Sigmoid colon (tissue), 7 donors: ENCODE results near the gene GPR160. TPM values are rescaled to one million over a fixed set of nuclear protein-coding genes. Genes with fewer than 3 reads are reported as not detected.

Experiments used
- DNase-seq: peaks from one replicate; pipeline ENCODE4 v3.0.0-alpha.2; 2019
- H3K27ac ChIP-seq, 4 donors: fragments of 200-600 bp; sonication (generic); one replicate each; pipeline ENCODE4 v1.5.1; 2016 to 2019; ENCODE audit warnings: mild to moderate bottlenecking in 1 of 4
- H3K27me3 ChIP-seq, 3 donors: fragments of 200-600 bp; sonication (generic); one replicate each; pipeline ENCODE4 v1.5.1; 2019; ENCODE audit warnings: mild to moderate bottlenecking in 1 of 3
- H3K36me3 ChIP-seq, 4 donors: fragments of 200-600 bp; sonication (generic); one replicate each; pipeline ENCODE4 v1.5.1; 2016 to 2019
- H3K4me1 ChIP-seq, 4 donors: fragments of 200-600 bp; sonication (generic); one replicate each; pipeline ENCODE4 v1.5.1; 2017 to 2019
- H3K4me3 ChIP-seq, 4 donors: fragments of 200-600 bp; sonication (generic); one replicate each; pipeline ENCODE4 v1.5.1; 2017 to 2019; ENCODE audit warnings: mild to moderate bottlenecking in 2 of 4, moderate library complexity in 1 of 4
- H3K9me3 ChIP-seq, 4 donors: fragments of 200-600 bp in 3 of 4; sonication (generic) in 3 of 4; one replicate each; pipeline versions ENCODE4 v1.5.1 to v1.6.1; 2013 to 2019
- CTCF ChIP-seq, 4 experiments: fragments of 450-650 bp in 3 of 4; fragments of 200-600 bp in 1 of 4; IDR thresholded peaks; one replicate each; pipeline ENCODE4 v1.5.1; 2016 to 2019; ENCODE audit warnings: antibody characterized with exemption in 4 of 4, mild to moderate bottlenecking in 3 of 4, moderate library complexity in 2 of 4
- EP300 ChIP-seq, 4 donors: sonication (generic); formaldehyde crosslinking; IDR thresholded peaks; one replicate each; pipeline ENCODE4 v1.6.1; 2017; ENCODE audit warnings: antibody characterized with exemption in 4 of 4
- POLR2A ChIP-seq, 2 donors: fragments of 450-650 bp; IDR thresholded peaks; one replicate each; pipeline ENCODE4 v1.6.1; 2016; ENCODE audit warnings: antibody characterized with exemption in 2 of 2, mild to moderate bottlenecking in 2 of 2, moderate library complexity in 2 of 2
- POLR2AphosphoS5 ChIP-seq, 4 donors: sonication (generic); formaldehyde crosslinking; IDR thresholded peaks; one replicate each; pipeline ENCODE4 v1.6.1; 2017; ENCODE audit warnings: antibody characterized with exemption in 4 of 4
- WGBS, 2 donors: extraction: QIAGEN DNeasy Blood & Tissue Kit; methylation state at CpG; one replicate each; pipeline ENCODE4 v1.1.7; 2013; 5-methylcytosine and 5-hydroxymethylcytosine counted together
- intact Hi-C: fragments of 100-400 bp; cut with DNase I; formaldehyde crosslinking; loops from one replicate; pipeline ENCODE4 v1.15.1; 2023
- polyA plus RNA-seq, 3 donors: library from polyadenylated mRNA; stranded (reverse); fragments of 200-250 nt; gene quantifications; one replicate each; pipeline ENCODE4 v1.2.3, GENCODE V29; 2013
- total RNA-seq, 4 donors: library from RNA; depleted of rRNA; stranded (reverse); fragments of >200 nt; gene quantifications; one replicate each; pipeline ENCODE4 v1.1.0, GENCODE V29; 2016
- donor health status: healthy with polysubstance abuse.
- donor health status: Bipolar disorder and iron deficiency.
- donor health status: healthy.

The GPR160 gene
- total and polyA plus RNA-seq, 7 donors: 0.16 to 93.7 (median 14.9) TPM; not detected in 1

- H3K9me3 ChIP-seq: no peaks in the 10 kb centered on the region
- intact Hi-C loops: loop anchor here (10.0 kb wide), 1 partner anchor 296 kb away; no protein-coding TSS in a partner anchor
- H3K4me1 ChIP-seq: no peaks in the 10 kb centered on the region
- DNase-seq: no peak
- peaks cover 0 to 87% (median 6%) of the 10 kb centered on the region in 4 donors for H3K36me3 ChIP-seq
- no peaks in the 10 kb centered on the region for H3K27me3 ChIP-seq
- no peak for TF ChIP-seq POLR2AphosphoS5 (IDR thresholded peaks at IDR 0.05)
- TF ChIP-seq EP300 (IDR thresholded peaks at IDR 0.05): no peak
- TF ChIP-seq CTCF (IDR thresholded peaks at IDR 0.05): no peak
- TF ChIP-seq POLR2A (IDR thresholded peaks at IDR 0.05): no peak
- no peak overlapping the region for H3K27ac ChIP-seq
- no peak overlapping the region for H3K4me3 ChIP-seq
These were observed 52.8 kb downstream of the GPR160 start for GRCh38 chr3:170090601-170090981.

GRCh38 chr3:170092907-170093306 lies 55.1 kb downstream of the GPR160 start:
- H3K27me3 ChIP-seq: no peaks in the 10 kb centered on the region
- intact Hi-C loops: loop anchor here (10.0 kb wide), 1 partner anchor 298 kb away; no protein-coding TSS in a partner anchor
- 93 to 95% methylated on average over 3 of the region's 3 CpGs for WGBS, 2 donors
- no peak for DNase-seq
- no peak overlapping the region for H3K4me3 ChIP-seq
- H3K27ac ChIP-seq: no peak overlapping the region
- H3K36me3 ChIP-seq: peaks cover 0 to 89% (median 13%) of the 10 kb centered on the region in 4 donors
- no peaks in the 10 kb centered on the region for H3K9me3 ChIP-seq
- no peaks in the 10 kb centered on the region for H3K4me1 ChIP-seq
- TF ChIP-seq POLR2AphosphoS5 (IDR thresholded peaks at IDR 0.05) (no peak), CTCF (IDR thresholded peaks at IDR 0.05) (no peak), EP300 (IDR thresholded peaks at IDR 0.05) (no peak), POLR2A (IDR thresholded peaks at IDR 0.05) (no peak)

- no peak for DNase-seq
- intact Hi-C loops: loop anchor here (5.0 to 10.0 kb wide), 2 partner anchors 77 to 301 kb away; no protein-coding TSS in a partner anchor
- Histone ChIP-seq H3K9me3 (no peaks in the 10 kb centered on the region), H3K27ac (no peak overlapping the region), H3K36me3 (peaks cover 0 to 98% (median 21%) of the 10 kb centered on the region in 4 donors), H3K4me3 (no peak overlapping the region), H3K27me3 (no peaks in the 10 kb centered on the region), H3K4me1 (no peaks in the 10 kb centered on the region)
- TF ChIP-seq CTCF (IDR thresholded peaks at IDR 0.05): no peak
- no peak for TF ChIP-seq POLR2A (IDR thresholded peaks at IDR 0.05)
- TF ChIP-seq POLR2AphosphoS5 (IDR thresholded peaks at IDR 0.05): no peak
- no peak for TF ChIP-seq EP300 (IDR thresholded peaks at IDR 0.05)
- 74 to 78% methylated on average over 4 of the region's 4 CpGs for WGBS, 2 donors
These were observed 58.0 kb downstream of the GPR160 start for GRCh38 chr3:170095771-170096170.

- H3K27ac ChIP-seq: no peak overlapping the region
- H3K4me1 ChIP-seq: no peaks in the 10 kb centered on the region
- intact Hi-C loops: loop anchor here (5.0 to 10.0 kb wide), 2 partner anchors 76 to 302 kb away; no protein-coding TSS in a partner anchor
- no peaks in the 10 kb centered on the region for H3K27me3 ChIP-seq
- TF ChIP-seq POLR2AphosphoS5 (IDR thresholded peaks at IDR 0.05) (no peak), EP300 (IDR thresholded peaks at IDR 0.05) (no peak), CTCF (IDR thresholded peaks at IDR 0.05) (no peak), POLR2A (IDR thresholded peaks at IDR 0.05) (no peak)
- 84 to 89% methylated on average over 3 of the region's 3 CpGs for WGBS, 2 donors
- no peak overlapping the region for H3K4me3 ChIP-seq
- H3K9me3 ChIP-seq: no peaks in the 10 kb centered on the region
- H3K36me3 ChIP-seq: peaks cover 0 to 98% (median 26%) of the 10 kb centered on the region in 4 donors
- DNase-seq: no peak
These were observed 58.5 kb downstream of the GPR160 start for GRCh38 chr3:170096342-170096741.

- DNase-seq: no peak
- TF ChIP-seq POLR2AphosphoS5 (IDR thresholded peaks at IDR 0.05) (no peak), EP300 (IDR thresholded peaks at IDR 0.05) (no peak), CTCF (IDR thresholded peaks at IDR 0.05) (no peak), POLR2A (IDR thresholded peaks at IDR 0.05) (no peak)
- no peaks in the 10 kb centered on the region for H3K4me1 ChIP-seq
- intact Hi-C loops: loop anchor here (5.0 to 10.0 kb wide), 2 partner anchors 74 to 304 kb away; no protein-coding TSS in a partner anchor
- no peaks in the 10 kb centered on the region for H3K27me3 ChIP-seq
- 82 to 83% methylated on average over 1 of the region's 1 CpG for WGBS, 2 donors
- peaks cover 0 to 100% (median 42%) of the 10 kb centered on the region in 4 donors for H3K36me3 ChIP-seq
- no peak overlapping the region for H3K27ac ChIP-seq
- no peaks in the 10 kb centered on the region for H3K9me3 ChIP-seq
- H3K4me3 ChIP-seq: no peak overlapping the region
These were observed 61.0 kb downstream of the GPR160 start for GRCh38 chr3:170098753-170099152.
